K562 (cell line): ENCODE measurements around the gene HSPB6. TPM values are rescaled to one million over a fixed set of nuclear protein-coding genes. Genes with fewer than 3 reads are reported as not detected.

Experiments used
- ADNP ChIP-seq: fragments of 200-800 bp; sonication (Bioruptor generic); IDR thresholded peaks from 2 replicates; pipeline ENCODE4 v1.6.1; 2016; ENCODE audit warnings: missing genetic modification characterization, missing compliant biosample characterization
- ETV1 ChIP-seq: fragments of 450-650 bp; conservative IDR thresholded peaks from 2 replicates; pipeline ENCODE4 v1.6.1; 2016; ENCODE audit warnings: missing genetic modification characterization, control low read depth, low read depth, missing compliant biosample characterization
- GATAD2B ChIP-seq: fragments of 450-650 bp; IDR thresholded peaks from 2 replicates; pipeline ENCODE4 v1.6.1; 2017; ENCODE audit warnings: mild to moderate bottlenecking, borderline replicate concordance
- GTF2F1 ChIP-seq: IDR thresholded peaks from 2 replicates; pipeline ENCODE4 v1.6.1; 2011; ENCODE audit warnings: low read depth, low read length, improper control_type of control experiment
- HMBOX1 ChIP-seq: sonication (generic); IDR thresholded peaks from 2 replicates; pipeline ENCODE4 v1.6.1; 2016
- JUNB ChIP-seq: fragments of 450-650 bp; formaldehyde crosslinking; conservative IDR thresholded peaks from 2 replicates; pipeline ENCODE4 v1.4.0; 2020; ENCODE audit warnings: mild to moderate bottlenecking
- MGA ChIP-seq: fragments of 450-650 bp; IDR thresholded peaks from 2 replicates; pipeline ENCODE4 v1.6.1; 2016; ENCODE audit warnings: mild to moderate bottlenecking, moderate library complexity
- MNT ChIP-seq, 2 experiments: fragments of 450-650 bp; conservative IDR thresholded peaks; 2 replicates each; pipeline ENCODE4 v1.6.1; 2017; ENCODE audit warnings: mild to moderate bottlenecking in 2 of 2, moderate library complexity in 2 of 2
- TAF1 ChIP-seq: IDR thresholded peaks from 2 replicates; pipeline ENCODE4 v1.6.1; 2011; ENCODE audit warnings: mild to moderate bottlenecking, low read length, moderate library complexity; ENCODE audit not compliant: insufficient read depth, control insufficient read depth, severe bottlenecking; ENCODE audit errors: extremely low read depth
- TBP ChIP-seq: optimal IDR thresholded peaks from 2 replicates; pipeline ENCODE3; 2011; ENCODE audit warnings: low read depth, low read length, improper control_type of control experiment
- TGIF2 ChIP-seq: sonication (generic); formaldehyde crosslinking; IDR thresholded peaks from 2 replicates; pipeline ENCODE4 v1.8.1; 2022; ENCODE audit warnings: mild to moderate bottlenecking, missing genetic modification reagents, moderate library complexity
- ZC3H11A ChIP-seq: IDR thresholded peaks from 2 replicates; pipeline ENCODE4 v1.6.1; 2012; ENCODE audit warnings: low read depth, low read length, improper control_type of control experiment
- ZNF263 ChIP-seq: sonication (generic); formaldehyde crosslinking; IDR thresholded peaks from 2 replicates; pipeline ENCODE4 v1.8.0; 2022; ENCODE audit warnings: mild to moderate bottlenecking, missing genetic modification reagents, borderline replicate concordance
- polyA plus RNA-seq, 8 experiments: library from polyadenylated mRNA; depleted of rRNA in 4 of 8; stranded (reverse) in 5 of 8; unstranded in 3 of 8; fragments of >200 nt; fragmentation: Nextera tagmentation in 2 of 8; fragmentation: Illumina TruSeq in 1 of 8; extraction: Ambion mirVana in 2 of 8; extraction: Trizol in 1 of 8; gene quantifications; 2 replicates each; pipeline versions ENCODE4 v1.2.1 to v1.2.3, GENCODE V29; 2011 to 2014; ENCODE audit warnings: inconsistent platforms in 1 of 8, missing spikeins in 1 of 8
- total RNA-seq, 7 experiments: library from RNA; depleted of rRNA in 6 of 7; stranded (reverse); fragments of >200 nt in 6 of 7; fragmentation: Illumina TruSeq in 2 of 7; extraction: Trizol in 2 of 7; gene quantifications; 2 replicates each; pipeline versions ENCODE4 v1.2.1 to v1.2.3, GENCODE V29; 2011 to 2021; ENCODE audit warnings: low replicate concordance in 1 of 7

Gene HSPB6
- total and polyA plus RNA-seq, 9 of the 15 experiments (the other 6 are each of a cell fraction or from before 2014, with no cell fraction given), result 0.55 TPM; not detected in 8

GRCh38 chr19:35740423-35741202, 16.2 kb downstream of the HSPB6 start (continued):
- no peak for TF ChIP-seq MGA
- TF ChIP-seq TGIF2 (CRISPR knock-in tag), result no peak
- TF ChIP-seq GTF2F1, result no peak
- no peak for TF ChIP-seq HMBOX1
- TF ChIP-seq GATAD2B, result no peak
- TF ChIP-seq TBP, result peak; percentile 94
- TF ChIP-seq ETV1 (tag), result peak; percentile 47
- TF ChIP-seq ZC3H11A, result no peak
- no peak for TF ChIP-seq ZNF263 (CRISPR knock-in tag)
- TF ChIP-seq ADNP (tag), result no peak
- peak; percentile 84 to 92 for TF ChIP-seq MNT (conservative IDR thresholded peaks at IDR 0.05)
- TF ChIP-seq JUNB (CRISPR knock-in tag), result no peak
- peak; percentile 37 for TF ChIP-seq TAF1
